ENCODE results near the gene AP3B1.

GRCh38 chr5:78050888-78051287 lies 243.6 kb downstream of the AP3B1 start:
- no peak for TF ChIP-seq EZH2 (IDR thresholded peaks at IDR 0.05)
- TF ChIP-seq CTCF (IDR thresholded peaks at IDR 0.05): no peak
- no peak for TF ChIP-seq EZH2phosphoT487 (IDR thresholded peaks at IDR 0.05)
